GM18870 (cell line): ENCODE data around the gene SCAF1.

Experiments used
- ATAC-seq: cut with Tn5 transposase; IDR thresholded peaks from one replicate; pipeline ENCODE4 v1.9.1; 2021; ENCODE audit warnings: moderate library complexity; ENCODE audit not compliant: unreplicated experiment

SCAF1 gene, protein sequence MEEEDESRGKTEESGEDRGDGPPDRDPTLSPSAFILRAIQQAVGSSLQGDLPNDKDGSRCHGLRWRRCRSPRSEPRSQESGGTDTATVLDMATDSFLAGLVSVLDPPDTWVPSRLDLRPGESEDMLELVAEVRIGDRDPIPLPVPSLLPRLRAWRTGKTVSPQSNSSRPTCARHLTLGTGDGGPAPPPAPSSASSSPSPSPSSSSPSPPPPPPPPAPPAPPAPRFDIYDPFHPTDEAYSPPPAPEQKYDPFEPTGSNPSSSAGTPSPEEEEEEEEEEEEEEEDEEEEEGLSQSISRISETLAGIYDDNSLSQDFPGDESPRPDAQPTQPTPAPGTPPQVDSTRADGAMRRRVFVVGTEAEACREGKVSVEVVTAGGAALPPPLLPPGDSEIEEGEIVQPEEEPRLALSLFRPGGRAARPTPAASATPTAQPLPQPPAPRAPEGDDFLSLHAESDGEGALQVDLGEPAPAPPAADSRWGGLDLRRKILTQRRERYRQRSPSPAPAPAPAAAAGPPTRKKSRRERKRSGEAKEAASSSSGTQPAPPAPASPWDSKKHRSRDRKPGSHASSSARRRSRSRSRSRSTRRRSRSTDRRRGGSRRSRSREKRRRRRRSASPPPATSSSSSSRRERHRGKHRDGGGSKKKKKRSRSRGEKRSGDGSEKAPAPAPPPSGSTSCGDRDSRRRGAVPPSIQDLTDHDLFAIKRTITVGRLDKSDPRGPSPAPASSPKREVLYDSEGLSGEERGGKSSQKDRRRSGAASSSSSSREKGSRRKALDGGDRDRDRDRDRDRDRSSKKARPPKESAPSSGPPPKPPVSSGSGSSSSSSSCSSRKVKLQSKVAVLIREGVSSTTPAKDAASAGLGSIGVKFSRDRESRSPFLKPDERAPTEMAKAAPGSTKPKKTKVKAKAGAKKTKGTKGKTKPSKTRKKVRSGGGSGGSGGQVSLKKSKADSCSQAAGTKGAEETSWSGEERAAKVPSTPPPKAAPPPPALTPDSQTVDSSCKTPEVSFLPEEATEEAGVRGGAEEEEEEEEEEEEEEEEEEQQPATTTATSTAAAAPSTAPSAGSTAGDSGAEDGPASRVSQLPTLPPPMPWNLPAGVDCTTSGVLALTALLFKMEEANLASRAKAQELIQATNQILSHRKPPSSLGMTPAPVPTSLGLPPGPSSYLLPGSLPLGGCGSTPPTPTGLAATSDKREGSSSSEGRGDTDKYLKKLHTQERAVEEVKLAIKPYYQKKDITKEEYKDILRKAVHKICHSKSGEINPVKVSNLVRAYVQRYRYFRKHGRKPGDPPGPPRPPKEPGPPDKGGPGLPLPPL

DNA sequence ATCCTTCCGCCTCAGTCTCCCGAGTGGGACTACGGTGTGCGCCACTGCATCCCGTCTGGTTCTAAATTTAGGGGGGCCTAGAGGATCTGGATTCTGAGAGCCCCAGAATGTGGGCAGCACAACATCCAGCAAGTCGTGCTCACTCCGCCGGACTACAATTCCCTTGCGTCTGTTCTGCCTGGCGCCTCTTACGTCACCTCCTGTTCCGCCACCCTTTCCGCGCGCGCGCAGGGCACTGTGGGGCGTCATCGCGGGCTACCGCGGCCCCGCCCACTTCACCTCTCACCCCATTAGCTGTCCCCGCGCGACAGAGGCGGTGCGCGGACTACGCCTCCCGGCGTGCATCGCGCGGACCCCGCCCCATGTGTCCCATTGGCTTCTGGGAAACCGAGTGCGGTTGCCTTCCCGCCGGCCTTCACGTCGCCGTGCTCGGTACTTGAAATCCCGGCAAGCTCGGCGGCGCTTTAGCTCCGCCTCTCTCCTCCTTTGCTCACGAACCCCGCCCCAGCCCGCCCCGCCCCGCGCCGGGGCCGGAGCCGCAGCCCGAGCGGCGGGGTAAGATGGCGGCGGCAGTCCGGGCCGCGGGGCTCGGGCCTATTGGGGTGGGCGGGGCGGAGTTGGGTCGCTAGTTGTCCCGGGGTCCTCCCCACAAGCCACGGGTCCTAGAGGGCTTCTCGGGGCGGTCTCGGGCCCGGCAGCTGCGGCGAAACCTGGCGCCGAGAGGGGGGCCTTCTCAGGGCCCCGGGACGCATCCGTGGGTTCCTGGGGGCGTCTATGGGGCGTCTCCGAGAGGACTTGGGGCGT lies at the start of gene SCAF1:
SCAF1 (plus strand) TSS at position 522 of the 804 bp plus-strand sequence. CDS start 2,818 bp downstream, outside the sequence.
- peak; percentile 54 for ATAC-seq

DNA sequence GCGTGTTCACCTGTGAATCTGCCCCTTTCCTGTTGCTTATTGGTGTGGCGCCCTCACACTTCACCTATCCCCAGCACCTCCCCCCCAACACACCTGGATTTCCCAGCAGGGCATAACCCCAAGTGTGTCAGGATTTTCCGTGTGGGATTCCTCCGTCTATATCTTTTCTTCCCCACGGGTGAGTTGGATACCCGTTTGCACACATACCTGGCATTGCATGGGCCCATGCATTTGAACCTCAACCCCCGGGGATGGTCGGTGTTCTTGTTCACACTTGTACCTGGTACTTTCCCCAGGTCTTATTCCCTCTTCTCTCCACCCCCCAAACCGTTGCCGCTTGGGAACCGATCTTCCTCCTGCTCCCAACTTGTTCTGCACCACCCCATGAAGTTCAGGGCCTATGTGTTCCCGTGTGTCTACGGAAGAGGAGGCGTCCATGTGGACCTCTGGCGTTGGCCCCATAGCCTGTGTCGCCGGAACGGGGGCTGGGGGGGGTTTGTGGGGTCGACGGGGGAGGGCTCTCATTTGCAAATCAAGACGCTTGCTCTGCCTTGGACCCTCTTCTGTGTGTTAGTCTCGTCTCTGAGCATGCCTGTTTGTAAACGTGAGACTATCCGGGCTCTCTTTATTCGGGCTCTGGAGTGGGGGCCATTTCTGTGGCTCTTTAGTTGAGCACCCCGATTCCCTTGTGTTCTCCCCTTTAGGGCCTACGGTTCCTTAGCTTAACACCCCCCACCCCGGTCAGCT lies 49.4 kb upstream of the SCAF1 start:
- ATAC-seq, result no peak

GRCh38 chr19:49593233-49594113 lies 48.5 kb upstream of the SCAF1 start:
- ATAC-seq, result peak; percentile 42

DNA sequence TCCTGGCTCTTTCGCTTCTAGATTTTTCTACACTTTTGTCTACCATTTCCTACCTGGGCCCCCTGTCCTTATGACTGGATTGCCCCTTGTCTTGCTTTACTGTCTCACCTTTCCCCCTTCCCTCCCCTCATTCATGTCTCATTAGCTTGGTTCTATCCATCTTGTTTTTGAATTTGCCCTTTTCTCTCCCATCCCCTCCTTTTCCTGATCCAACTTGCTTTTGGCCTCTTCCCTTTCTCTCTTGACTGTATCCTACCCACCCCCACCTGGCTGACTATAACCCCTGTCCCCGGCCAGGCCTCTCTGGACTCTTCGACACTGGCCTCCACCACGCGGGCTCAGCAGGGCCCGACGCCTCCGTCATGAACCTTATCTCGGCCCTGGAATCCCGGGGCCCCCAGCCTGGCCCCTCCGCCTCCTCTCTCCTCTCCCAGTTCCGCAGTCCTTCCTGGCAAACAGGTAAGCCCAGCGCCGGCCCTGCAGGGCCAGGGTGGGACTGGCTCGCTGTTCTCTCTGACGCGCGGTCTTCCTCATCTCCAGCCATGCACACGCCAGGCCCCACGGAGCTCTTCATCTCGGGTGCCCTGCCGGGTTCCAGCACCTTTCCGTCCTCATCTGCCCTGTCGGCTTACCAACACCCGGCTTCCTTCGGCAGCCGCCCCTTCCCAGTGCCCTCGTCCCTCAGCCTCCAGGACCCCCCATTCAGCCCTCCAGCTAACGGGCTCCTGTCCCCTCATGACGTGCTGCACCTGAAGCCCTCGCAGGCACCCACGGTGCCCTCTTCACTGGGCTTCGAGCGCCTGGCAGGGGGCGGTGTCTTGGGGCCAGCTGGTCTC lies 47.6 kb upstream of the SCAF1 start:
- ATAC-seq, result no peak

- ATAC-seq, result no peak
These were observed 46.8 kb upstream of the SCAF1 start for GRCh38 chr19:49594993-49595818.

- no peak for ATAC-seq
These were observed 46.1 kb upstream of the SCAF1 start for GRCh38 chr19:49595819-49596404.

- ATAC-seq, result no peak
These were observed 45.6 kb upstream of the SCAF1 start for GRCh38 chr19:49596407-49596806.

GRCh38 chr19:49596954-49597702 lies 44.9 kb upstream of the SCAF1 start:
- ATAC-seq, result no peak

GRCh38 chr19:49597703-49597974 lies 44.4 kb upstream of the SCAF1 start:
- ATAC-seq, result no peak

- ATAC-seq, result no peak
These were observed 42.4 kb upstream of the SCAF1 start for GRCh38 chr19:49599378-49600295.

DNA sequence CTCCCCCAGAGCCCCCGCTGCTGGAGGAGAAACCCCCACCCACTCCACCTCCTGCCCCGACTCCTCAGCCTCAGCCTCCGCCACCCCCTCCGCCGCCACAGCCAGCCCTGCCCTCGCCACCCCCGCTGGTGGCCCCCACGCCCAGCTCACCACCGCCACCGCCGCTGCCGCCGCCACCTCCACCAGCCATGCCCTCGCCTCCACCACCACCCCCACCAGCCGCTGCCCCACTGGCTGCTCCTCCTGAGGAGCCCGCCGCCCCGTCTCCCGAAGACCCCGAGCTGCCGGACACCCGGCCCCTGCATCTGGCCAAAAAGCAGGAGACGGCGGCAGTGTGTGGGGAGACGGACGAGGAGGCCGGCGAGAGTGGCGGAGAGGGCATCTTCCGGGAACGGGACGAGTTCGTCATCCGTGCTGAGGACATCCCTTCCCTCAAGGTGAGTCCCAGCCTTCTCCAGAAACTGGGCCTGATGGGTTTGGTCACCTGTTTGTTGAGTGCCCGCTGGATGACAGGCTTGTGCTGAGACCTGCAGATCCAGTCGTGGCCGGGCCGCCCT lies 40.4 kb upstream of the SCAF1 start:
- no peak for ATAC-seq

GRCh38 chr19:49602806-49603205 lies 39.2 kb upstream of the SCAF1 start:
- ATAC-seq, result no peak

DNA sequence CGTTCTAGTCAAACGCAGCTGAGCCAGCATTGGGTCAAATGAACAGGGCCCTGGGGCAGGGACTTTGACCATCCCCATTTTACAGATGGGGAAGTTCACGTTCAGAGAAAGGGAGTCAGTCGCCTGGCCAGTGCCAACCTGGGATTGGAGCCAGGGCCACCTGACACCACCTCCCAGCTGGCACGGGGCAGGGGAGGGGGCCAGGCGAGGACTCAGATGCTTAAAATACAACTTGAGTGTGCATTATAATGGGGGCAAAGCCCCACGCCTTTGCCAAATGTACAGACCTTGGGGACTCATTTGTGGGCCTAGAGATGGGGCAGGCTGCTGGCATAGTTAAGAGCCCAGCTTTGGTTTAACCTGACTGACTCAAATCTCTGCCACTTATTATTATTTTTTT lies 36.4 kb upstream of the SCAF1 start:
- ATAC-seq, result no peak

DNA sequence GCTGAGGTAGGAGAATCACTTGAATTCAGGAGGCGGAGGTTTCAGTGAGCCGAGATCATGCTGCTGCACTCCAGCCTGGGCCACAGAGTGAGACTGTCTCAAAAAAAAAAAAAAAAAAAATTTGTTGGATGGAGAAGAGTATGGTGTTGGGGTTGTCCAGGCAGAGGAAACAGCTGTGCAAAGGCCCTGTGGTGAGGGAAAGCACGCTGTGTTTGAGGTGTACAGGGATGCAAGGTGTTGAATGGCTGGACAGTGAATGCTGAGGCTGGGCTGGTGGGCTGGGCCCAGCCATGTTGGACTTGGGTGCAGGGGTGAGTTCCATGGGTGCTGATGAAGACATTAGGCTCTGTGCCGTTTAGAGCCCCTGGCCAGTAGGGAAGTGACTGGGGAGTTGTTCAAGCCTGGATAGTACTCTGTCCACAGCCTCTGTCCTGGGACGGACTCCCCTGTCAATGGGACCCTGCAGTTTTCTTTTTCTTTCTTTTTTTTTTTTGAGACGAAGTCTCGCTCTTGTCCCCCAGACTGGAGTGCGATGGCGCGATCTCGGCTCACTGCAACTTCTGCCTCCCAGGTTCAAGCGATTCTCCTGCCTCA lies 32.4 kb upstream of the SCAF1 start:
- no peak for ATAC-seq
